ENCODE data around the gene SLC36A2.
"Not testable (repeated sequence)": the region's sequence is repeated elsewhere in the genome, so short reads cannot be mapped to it uniquely, and the experiment has no call there.

SLC36A2 gene

GRCh38 chr5:151378616-151379015, 31.3 kb upstream of the SLC36A2 start:
- H4K5ac ChIP-seq (ENCODE audit: low read length) = no peak overlapping the region
- no peak overlapping the region for H2BK15ac ChIP-seq (replicated peaks; ENCODE audit: low read depth)
- no peak overlapping the region for H4K8ac ChIP-seq (ENCODE audit: low read depth, low read length)
- DNase-seq = no peak
- no peak overlapping the region for H3K4me2 ChIP-seq (ENCODE audit: low read length)
- H2BK120ac ChIP-seq (ENCODE audit: low read depth, low read length) = no peak overlapping the region
- no peaks in the 10 kb centered on the region for H3K4me1 ChIP-seq (ENCODE audit: control insufficient read depth, low read depth, low read length)
- no peak overlapping the region for H3K27ac ChIP-seq (ENCODE audit: low read depth, low read length)
- WGBS (ENCODE audit: extremely low coverage, insufficient coverage, low lambda C conversion rate) = no CpG with 5 or more reads among the region's 6 CpGs
- H3K18ac ChIP-seq (ENCODE audit: low read length) = no peak overlapping the region
- H3K79me1 ChIP-seq (ENCODE audit: low read length) = no peaks in the 10 kb centered on the region
- no peak overlapping the region for H3K23ac ChIP-seq (ENCODE audit: low read length)
- H2AK5ac ChIP-seq (ENCODE audit: low read length) = no peak overlapping the region
- H3K56ac ChIP-seq (ENCODE audit: low read length) = no peak overlapping the region
- no peak overlapping the region for H2BK5ac ChIP-seq (ENCODE audit: low read length)
- H3K4ac ChIP-seq (ENCODE audit: low read depth, low read length) = no peak overlapping the region
- H3K36me3 ChIP-seq (ENCODE audit: control insufficient read depth, insufficient read depth, low read length) = no peaks in the 10 kb centered on the region
- H3K27me3 ChIP-seq (ENCODE audit: insufficient read depth, low read length, poor library complexity) = no peaks in the 10 kb centered on the region
- H3K4me3 ChIP-seq (ENCODE audit: low read length) = no peak overlapping the region
- no peaks in the 10 kb centered on the region for H3K79me2 ChIP-seq (ENCODE audit: control insufficient read depth, insufficient read depth, low read length)
- H3K9ac ChIP-seq (ENCODE audit: low read length) = no peak overlapping the region

GRCh38 chr5:151374539-151374938, 27.2 kb upstream of the SLC36A2 start:
- H3K4ac ChIP-seq (ENCODE audit: low read depth, low read length) = no peak overlapping the region
- no CpG with 5 or more reads among the region's 1 CpG for WGBS (ENCODE audit: extremely low coverage, insufficient coverage, low lambda C conversion rate)
- no peaks in the 10 kb centered on the region for H3K79me1 ChIP-seq (ENCODE audit: low read length)
- H3K36me3 ChIP-seq (ENCODE audit: control insufficient read depth, insufficient read depth, low read length) = no peaks in the 10 kb centered on the region
- no peak overlapping the region for H2AK5ac ChIP-seq (ENCODE audit: low read length)
- no peaks in the 10 kb centered on the region for H3K79me2 ChIP-seq (ENCODE audit: control insufficient read depth, insufficient read depth, low read length)
- H3K23ac ChIP-seq (ENCODE audit: low read length) = no peak overlapping the region
- H2BK15ac ChIP-seq (replicated peaks; ENCODE audit: low read depth) = no peak overlapping the region
- no peak overlapping the region for H3K9ac ChIP-seq (ENCODE audit: low read length)
- H3K4me3 ChIP-seq (ENCODE audit: low read length) = no peak overlapping the region
- H2BK5ac ChIP-seq (ENCODE audit: low read length) = no peak overlapping the region
- H3K27me3 ChIP-seq (ENCODE audit: insufficient read depth, low read length, poor library complexity) = no peaks in the 10 kb centered on the region
- no peak overlapping the region for H2BK120ac ChIP-seq (ENCODE audit: low read depth, low read length)
- no peak overlapping the region for H4K5ac ChIP-seq (ENCODE audit: low read length)
- no peak overlapping the region for H3K56ac ChIP-seq (ENCODE audit: low read length)
- no peaks in the 10 kb centered on the region for H3K4me1 ChIP-seq (ENCODE audit: control insufficient read depth, low read depth, low read length)
- DNase-seq = no peak
- no peak overlapping the region for H3K18ac ChIP-seq (ENCODE audit: low read length)
- H4K8ac ChIP-seq (ENCODE audit: low read depth, low read length) = no peak overlapping the region
- H3K27ac ChIP-seq (ENCODE audit: low read depth, low read length) = no peak overlapping the region
- H3K4me2 ChIP-seq (ENCODE audit: low read length) = no peak overlapping the region

GRCh38 chr5:151367038-151367437, 19.7 kb upstream of the SLC36A2 start:
- not testable (repeated sequence) for H4K5ac ChIP-seq (ENCODE audit: low read length); H3K79me1 ChIP-seq (ENCODE audit: low read length); H3K4me3 ChIP-seq (ENCODE audit: low read length); H3K56ac ChIP-seq (ENCODE audit: low read length); H2BK5ac ChIP-seq (ENCODE audit: low read length); H3K4me2 ChIP-seq (ENCODE audit: low read length); H2BK15ac ChIP-seq (replicated peaks; ENCODE audit: low read depth); H3K27me3 ChIP-seq (ENCODE audit: insufficient read depth, low read length, poor library complexity); H3K36me3 ChIP-seq (ENCODE audit: control insufficient read depth, insufficient read depth, low read length); H2AK5ac ChIP-seq (ENCODE audit: low read length); H4K8ac ChIP-seq (ENCODE audit: low read depth, low read length); H3K23ac ChIP-seq (ENCODE audit: low read length); H3K9ac ChIP-seq (ENCODE audit: low read length); H3K4me1 ChIP-seq (ENCODE audit: control insufficient read depth, low read depth, low read length); H3K27ac ChIP-seq (ENCODE audit: low read depth, low read length); H2BK120ac ChIP-seq (ENCODE audit: low read depth, low read length); H3K4ac ChIP-seq (ENCODE audit: low read depth, low read length); H3K18ac ChIP-seq (ENCODE audit: low read length); H3K79me2 ChIP-seq (ENCODE audit: control insufficient read depth, insufficient read depth, low read length)
- DNase-seq = peak; percentile 39
- WGBS (ENCODE audit: extremely low coverage, insufficient coverage, low lambda C conversion rate) = no CpG with 5 or more reads among the region's 6 CpGs

GRCh38 chr5:151363673-151364072, 16.3 kb upstream of the SLC36A2 start:
- no peak overlapping the region for H3K4me3 ChIP-seq (ENCODE audit: low read length)
- no peak overlapping the region for H3K18ac ChIP-seq (ENCODE audit: low read length)
- no peak overlapping the region for H2BK120ac ChIP-seq (ENCODE audit: low read depth, low read length)
- H3K79me2 ChIP-seq (ENCODE audit: control insufficient read depth, insufficient read depth, low read length) = no peaks in the 10 kb centered on the region
- H3K27me3 ChIP-seq (ENCODE audit: insufficient read depth, low read length, poor library complexity) = no peaks in the 10 kb centered on the region
- no peak overlapping the region for H2AK5ac ChIP-seq (ENCODE audit: low read length)
- no peaks in the 10 kb centered on the region for H3K36me3 ChIP-seq (ENCODE audit: control insufficient read depth, insufficient read depth, low read length)
- no peaks in the 10 kb centered on the region for H3K79me1 ChIP-seq (ENCODE audit: low read length)
- H2BK5ac ChIP-seq (ENCODE audit: low read length) = no peak overlapping the region
- no peak overlapping the region for H3K23ac ChIP-seq (ENCODE audit: low read length)
- H4K8ac ChIP-seq (ENCODE audit: low read depth, low read length) = no peak overlapping the region
- H3K27ac ChIP-seq (ENCODE audit: low read depth, low read length) = no peak overlapping the region
- no peak overlapping the region for H3K4ac ChIP-seq (ENCODE audit: low read depth, low read length)
- H4K5ac ChIP-seq (ENCODE audit: low read length) = no peak overlapping the region
- DNase-seq = no peak
- no peaks in the 10 kb centered on the region for H3K4me1 ChIP-seq (ENCODE audit: control insufficient read depth, low read depth, low read length)
- no peak overlapping the region for H2BK15ac ChIP-seq (replicated peaks; ENCODE audit: low read depth)
- no peak overlapping the region for H3K56ac ChIP-seq (ENCODE audit: low read length)
- H3K9ac ChIP-seq (ENCODE audit: low read length) = no peak overlapping the region
- no peak overlapping the region for H3K4me2 ChIP-seq (ENCODE audit: low read length)

DNA sequence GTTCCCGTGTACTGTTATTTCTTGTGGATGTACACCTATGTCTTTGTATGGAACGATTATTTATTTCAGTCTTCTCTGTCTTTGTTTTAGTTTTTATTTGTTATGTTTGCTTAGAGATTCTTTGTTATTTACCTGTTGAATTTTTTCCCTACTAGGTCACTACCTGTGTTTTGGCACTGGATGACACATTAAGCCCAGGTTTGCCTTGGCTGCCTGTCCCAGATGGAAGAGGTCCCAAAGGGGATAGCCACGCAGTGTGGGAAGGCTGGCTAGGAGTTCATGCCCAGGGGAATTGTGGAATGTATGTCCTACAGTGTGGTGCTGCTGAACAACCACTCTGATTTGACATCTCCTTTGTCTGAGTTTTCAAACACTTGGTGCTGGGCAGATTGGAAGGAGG, 15.6 kb upstream of the SLC36A2 start:
- no peak overlapping the region for H2BK120ac ChIP-seq (ENCODE audit: low read depth, low read length)
- H3K56ac ChIP-seq (ENCODE audit: low read length) = no peak overlapping the region
- no peak overlapping the region for H3K23ac ChIP-seq (ENCODE audit: low read length)
- no peak overlapping the region for H3K27ac ChIP-seq (ENCODE audit: low read depth, low read length)
- H2BK15ac ChIP-seq (replicated peaks; ENCODE audit: low read depth) = no peak overlapping the region
- H3K79me2 ChIP-seq (ENCODE audit: control insufficient read depth, insufficient read depth, low read length) = no peaks in the 10 kb centered on the region
- no peak overlapping the region for H3K4me2 ChIP-seq (ENCODE audit: low read length)
- no peak overlapping the region for H2AK5ac ChIP-seq (ENCODE audit: low read length)
- no CpG with 5 or more reads among the region's 3 CpGs for WGBS (ENCODE audit: extremely low coverage, insufficient coverage, low lambda C conversion rate)
- H2BK5ac ChIP-seq (ENCODE audit: low read length) = no peak overlapping the region
- no peaks in the 10 kb centered on the region for H3K4me1 ChIP-seq (ENCODE audit: control insufficient read depth, low read depth, low read length)
- H4K5ac ChIP-seq (ENCODE audit: low read length) = no peak overlapping the region
- H3K9ac ChIP-seq (ENCODE audit: low read length) = no peak overlapping the region
- H3K18ac ChIP-seq (ENCODE audit: low read length) = no peak overlapping the region
- H3K79me1 ChIP-seq (ENCODE audit: low read length) = no peaks in the 10 kb centered on the region
- DNase-seq = no peak
- no peak overlapping the region for H3K4me3 ChIP-seq (ENCODE audit: low read length)
- H3K36me3 ChIP-seq (ENCODE audit: control insufficient read depth, insufficient read depth, low read length) = no peaks in the 10 kb centered on the region
- H3K4ac ChIP-seq (ENCODE audit: low read depth, low read length) = no peak overlapping the region
- H3K27me3 ChIP-seq (ENCODE audit: insufficient read depth, low read length, poor library complexity) = no peaks in the 10 kb centered on the region
- H4K8ac ChIP-seq (ENCODE audit: low read depth, low read length) = no peak overlapping the region

- H3K4me3 ChIP-seq (ENCODE audit: low read length) = no peak overlapping the region
- no peaks in the 10 kb centered on the region for H3K79me2 ChIP-seq (ENCODE audit: control insufficient read depth, insufficient read depth, low read length)
- H2AK5ac ChIP-seq (ENCODE audit: low read length) = no peak overlapping the region
- no peak overlapping the region for H3K18ac ChIP-seq (ENCODE audit: low read length)
- no peaks in the 10 kb centered on the region for H3K4me1 ChIP-seq (ENCODE audit: control insufficient read depth, low read depth, low read length)
- no CpG with 5 or more reads among the region's 2 CpGs for WGBS (ENCODE audit: extremely low coverage, insufficient coverage, low lambda C conversion rate)
- no peak overlapping the region for H3K9ac ChIP-seq (ENCODE audit: low read length)
- no peak overlapping the region for H3K56ac ChIP-seq (ENCODE audit: low read length)
- H2BK120ac ChIP-seq (ENCODE audit: low read depth, low read length) = no peak overlapping the region
- no peaks in the 10 kb centered on the region for H3K27me3 ChIP-seq (ENCODE audit: insufficient read depth, low read length, poor library complexity)
- no peaks in the 10 kb centered on the region for H3K79me1 ChIP-seq (ENCODE audit: low read length)
- no peak overlapping the region for H3K23ac ChIP-seq (ENCODE audit: low read length)
- H3K36me3 ChIP-seq (ENCODE audit: control insufficient read depth, insufficient read depth, low read length) = no peaks in the 10 kb centered on the region
- no peak overlapping the region for H3K4ac ChIP-seq (ENCODE audit: low read depth, low read length)
- no peak overlapping the region for H4K5ac ChIP-seq (ENCODE audit: low read length)
- no peak overlapping the region for H4K8ac ChIP-seq (ENCODE audit: low read depth, low read length)
- no peak overlapping the region for H2BK5ac ChIP-seq (ENCODE audit: low read length)
- H3K4me2 ChIP-seq (ENCODE audit: low read length) = no peak overlapping the region
- no peak for DNase-seq
- no peak overlapping the region for H3K27ac ChIP-seq (ENCODE audit: low read depth, low read length)
- no peak overlapping the region for H2BK15ac ChIP-seq (replicated peaks; ENCODE audit: low read depth)
Measured at GRCh38 chr5:151359391-151359790, 12.0 kb upstream of the SLC36A2 start.

All from mesendoderm (in vitro differentiated cells).